ENCODE results near the gene DST.

Gene DST

GRCh38 chr6:56661338-56661737 lies 18.6 kb upstream of the DST start:
- DNase-seq = peak; percentile 76

DNA sequence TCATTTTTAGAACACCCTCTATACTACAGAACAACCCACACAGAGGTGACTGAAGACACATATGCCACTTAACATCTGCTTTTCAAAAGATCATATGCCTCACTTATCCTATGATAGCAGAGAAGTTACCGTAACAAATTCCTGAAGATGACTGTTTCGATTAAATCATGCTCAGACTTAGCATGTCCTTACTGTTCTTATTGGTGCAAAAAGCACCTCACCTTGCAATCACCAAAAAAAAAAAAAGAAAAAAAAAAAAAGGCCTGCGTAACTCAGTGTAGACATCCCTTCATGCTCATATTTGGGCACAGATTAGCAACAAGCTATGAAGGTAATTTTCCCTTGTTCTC lies 17.7 kb upstream of the DST start:
- DNase-seq = no peak

DNA sequence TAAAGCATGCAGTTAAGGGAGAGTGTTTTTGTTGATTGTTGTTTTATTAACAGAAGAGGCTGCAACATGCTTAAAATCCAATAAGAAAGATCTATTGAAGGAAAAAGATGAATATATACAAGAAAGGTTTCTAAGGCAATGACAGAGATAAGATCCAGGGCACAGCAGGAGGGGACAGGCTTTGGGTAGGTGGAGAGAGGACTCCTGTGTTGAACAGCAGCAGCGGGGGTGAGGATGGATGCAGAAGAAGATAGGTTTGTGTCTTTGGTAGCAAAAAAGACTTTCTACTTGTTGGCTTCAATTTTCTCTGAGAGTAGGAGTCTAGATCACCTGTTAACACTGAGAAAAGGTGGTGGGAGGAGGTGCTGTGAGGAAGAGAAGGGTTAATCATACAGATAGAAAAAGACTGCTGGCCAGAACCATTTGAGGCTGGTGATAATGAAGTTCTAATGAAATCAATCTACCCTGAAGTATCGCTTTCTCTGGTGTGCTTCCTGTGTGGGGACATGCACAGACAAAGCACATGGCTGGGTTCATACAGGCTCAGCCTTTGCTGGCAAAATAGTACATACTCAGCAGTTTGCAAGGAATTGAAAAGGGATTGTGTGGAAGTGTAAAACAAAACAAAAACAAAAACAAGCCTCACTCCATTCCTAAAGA lies 17.2 kb upstream of the DST start:
- no peak for DNase-seq

GRCh38 chr6:56658326-56658725 lies 15.6 kb upstream of the DST start:
- no peak for DNase-seq

GRCh38 chr6:56657354-56657753 lies 14.7 kb upstream of the DST start:
- no peak for DNase-seq

DNA sequence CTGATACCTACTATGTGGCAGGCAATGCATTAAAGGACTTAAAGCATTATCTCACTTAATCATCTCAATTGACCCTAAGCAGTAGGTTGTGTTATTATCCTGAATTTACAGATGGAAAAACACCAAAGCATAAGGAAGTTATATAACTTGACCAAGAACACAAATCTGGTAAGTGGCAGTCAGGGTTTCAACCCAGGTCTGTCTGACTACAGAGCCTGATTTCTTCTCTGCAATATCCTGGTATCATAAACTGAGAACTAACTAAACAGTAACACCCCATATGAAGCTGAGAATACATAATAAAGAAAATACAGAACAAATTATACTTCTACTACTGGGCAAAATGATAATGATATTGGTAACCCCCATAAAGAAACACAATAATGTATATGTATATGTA lies 13.8 kb upstream of the DST start:
- peak; percentile 32 for DNase-seq

DNA sequence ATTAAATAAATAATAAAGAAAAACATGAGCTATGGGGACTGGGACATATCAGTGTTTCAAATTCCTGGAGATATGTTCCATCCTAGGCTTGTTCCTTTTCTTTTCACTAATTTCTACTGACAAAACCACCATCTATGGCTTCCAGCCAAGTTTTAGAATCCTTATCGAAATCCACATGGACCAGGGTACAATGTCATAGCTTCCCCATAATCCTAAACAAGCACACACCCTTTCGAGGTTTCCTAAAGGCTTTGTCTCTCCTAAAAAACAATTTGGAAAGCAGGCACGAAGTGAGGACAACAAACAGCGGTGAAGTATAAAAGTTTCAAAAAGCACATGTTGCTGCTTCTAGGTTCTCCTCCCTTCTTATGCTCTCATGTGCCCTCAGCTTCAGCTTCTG lies 13.3 kb upstream of the DST start:
- DNase-seq = peak; percentile 21

DNA sequence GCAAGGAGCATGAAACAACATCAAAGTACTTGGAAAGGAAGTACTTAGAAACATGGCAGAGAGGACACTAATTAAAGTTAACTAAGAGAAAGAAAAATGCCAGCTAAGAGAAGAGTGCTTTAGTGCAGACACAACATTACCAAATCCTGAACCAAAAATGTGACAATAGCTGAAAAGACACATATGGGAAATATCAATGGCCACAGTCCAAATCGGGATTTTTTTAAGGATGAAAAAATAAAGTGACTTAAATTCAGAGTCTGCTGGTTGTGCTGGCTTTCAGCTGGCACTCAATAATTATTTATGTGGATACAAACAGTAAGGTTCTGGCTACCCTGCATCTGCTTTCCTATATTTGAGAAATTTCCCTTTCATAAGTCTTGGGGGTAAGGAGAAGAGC lies 12.6 kb upstream of the DST start:
- no peak for DNase-seq

DNA sequence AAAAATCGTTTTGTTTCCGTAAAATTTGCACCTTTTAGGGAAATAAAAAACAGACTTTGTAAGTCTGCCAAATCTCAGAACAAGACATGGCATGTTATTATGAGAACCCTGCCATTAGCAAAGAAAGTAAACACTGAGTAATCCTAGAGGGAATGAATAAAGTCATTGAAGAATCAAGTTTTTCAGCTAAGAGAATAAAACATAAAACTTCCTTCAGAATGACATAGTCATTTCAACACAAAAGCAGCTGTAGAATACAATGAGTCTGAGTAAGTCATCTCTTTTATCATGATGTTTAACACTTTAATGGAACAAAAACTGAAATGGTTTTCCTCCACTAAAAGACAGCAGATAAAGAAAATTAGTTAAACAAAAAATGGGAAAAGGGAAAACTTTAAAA lies 10.3 kb upstream of the DST start:
- no peak for DNase-seq

DNA sequence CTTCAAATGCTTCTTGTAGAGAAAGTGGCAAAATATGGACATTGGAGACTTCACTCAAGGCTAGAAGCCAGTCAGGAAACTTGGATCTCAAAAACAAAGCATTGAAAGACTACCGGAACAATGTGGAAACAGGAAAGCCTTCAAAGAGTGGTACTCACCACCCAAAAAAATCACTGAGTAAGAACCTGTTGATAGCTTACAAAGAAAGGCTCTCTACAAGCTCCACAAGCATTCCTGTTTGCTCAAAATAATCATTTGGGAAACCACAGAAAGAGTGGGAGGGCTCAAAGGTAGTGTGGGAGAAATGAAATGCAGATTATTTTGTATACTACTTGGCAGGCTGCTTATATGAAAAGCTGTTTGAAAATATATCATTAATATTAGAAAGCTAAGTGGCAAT lies 9.5 kb upstream of the DST start:
- DNase-seq = no peak

GRCh38 chr6:56650191-56650590 lies 7.5 kb upstream of the DST start:
- DNase-seq = no peak

GRCh38 chr6:56649782-56650181 lies 7.1 kb upstream of the DST start:
- peak; percentile 10 for DNase-seq

- peak; percentile 67 for DNase-seq
Observed at GRCh38 chr6:56649053-56649769, 6.5 kb upstream of the DST start.

GRCh38 chr6:56647172-56647762 lies 4.6 kb upstream of the DST start:
- DNase-seq = no peak

- DNase-seq = no peak
Observed at GRCh38 chr6:56644366-56644765, 1.7 kb upstream of the DST start.

GRCh38 chr6:56643379-56644089 lies 845 bp upstream of the DST start:
- DNase-seq = no peak

DNA sequence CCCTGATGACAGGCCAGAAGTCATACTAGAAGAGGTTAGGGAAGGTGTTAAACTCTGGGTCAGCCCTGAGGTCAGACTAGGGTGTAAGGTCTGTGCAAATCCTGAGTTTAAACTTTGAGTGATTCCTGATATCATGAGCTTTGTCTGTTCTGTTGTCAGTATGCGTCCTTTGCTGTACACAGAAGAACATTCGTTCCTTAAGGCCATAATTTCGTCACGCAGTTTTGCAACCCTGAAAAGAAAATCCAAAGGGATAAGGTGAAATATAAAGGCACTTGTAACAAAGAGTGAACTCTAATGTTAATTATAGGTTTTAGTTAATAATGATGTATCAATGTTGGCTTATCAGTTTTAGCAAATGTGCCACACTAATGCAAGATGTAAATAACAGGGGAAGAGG lies 2.3 kb downstream of the DST start:
- DNase-seq = peak; percentile 63

DNA sequence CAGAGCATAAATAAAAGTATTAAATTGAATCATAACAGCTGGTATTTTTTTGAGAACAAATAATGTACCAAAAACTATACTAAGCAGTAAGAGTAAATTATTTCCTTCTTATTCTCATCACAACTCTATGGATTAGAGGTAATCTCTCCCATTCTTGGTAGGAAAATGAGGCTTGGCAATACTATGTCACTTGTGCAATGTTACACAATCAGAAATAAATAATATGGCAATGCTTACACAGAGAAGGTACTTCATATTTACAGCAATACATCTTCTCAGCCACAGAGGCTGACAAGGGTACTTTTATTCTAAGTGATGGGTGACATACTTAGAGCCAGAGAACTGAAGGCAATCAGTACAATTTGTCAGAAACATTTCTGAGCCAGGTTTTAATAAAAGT lies 3.9 kb downstream of the DST start:
- DNase-seq = no peak

- DNase-seq = peak; percentile 78
Observed at GRCh38 chr6:56637640-56638039, 5.0 kb downstream of the DST start.

DNA sequence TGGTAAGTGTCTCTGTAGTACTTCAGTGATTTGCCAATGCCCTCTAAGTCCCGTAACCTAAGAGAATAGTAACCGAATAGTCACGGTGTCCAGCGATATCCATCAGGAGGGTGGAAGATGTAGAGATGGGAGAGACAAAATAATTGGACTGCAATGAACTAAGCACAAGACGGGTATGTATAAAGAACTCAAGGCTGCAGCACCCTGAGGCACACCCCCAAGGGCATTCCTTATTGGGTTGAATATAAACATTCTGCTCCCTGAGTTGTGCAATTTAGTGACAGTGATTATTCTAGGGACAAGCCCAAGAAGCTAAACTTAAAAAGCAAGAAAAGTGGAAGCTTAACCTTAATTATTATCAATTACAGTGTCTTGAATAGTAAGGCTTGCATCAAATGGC lies 14.6 kb downstream of the DST start:
- no peak for DNase-seq

- no peak for DNase-seq
Observed at GRCh38 chr6:56625356-56625755, 17.3 kb downstream of the DST start.

DNA sequence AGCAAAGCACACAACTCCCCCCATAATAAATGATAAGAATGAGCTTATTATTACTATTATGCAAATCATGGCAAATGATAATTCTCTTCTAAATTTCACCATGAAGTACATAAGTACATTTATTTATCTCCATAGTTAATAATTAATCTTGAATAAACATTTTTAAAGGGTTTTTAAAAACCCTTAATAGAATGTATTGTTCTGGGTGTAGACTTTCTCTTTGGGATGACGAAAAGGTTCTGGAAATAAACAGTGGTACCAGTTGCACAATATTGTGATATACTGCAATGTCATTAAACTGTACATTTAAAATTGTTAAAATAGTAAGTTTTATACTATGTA lies 18.0 kb downstream of the DST start:
- no peak for DNase-seq

- DNase-seq = no peak
Observed at GRCh38 chr6:56624046-56624727, 18.5 kb downstream of the DST start.
